Measurements from ENCODE around the gene HPN. TPM values are rescaled to one million over a fixed set of nuclear protein-coding genes. Genes with fewer than 3 reads are reported as not detected.

The HPN gene
- polyA plus RNA-seq, 1 experiment, result not detected

DNA sequence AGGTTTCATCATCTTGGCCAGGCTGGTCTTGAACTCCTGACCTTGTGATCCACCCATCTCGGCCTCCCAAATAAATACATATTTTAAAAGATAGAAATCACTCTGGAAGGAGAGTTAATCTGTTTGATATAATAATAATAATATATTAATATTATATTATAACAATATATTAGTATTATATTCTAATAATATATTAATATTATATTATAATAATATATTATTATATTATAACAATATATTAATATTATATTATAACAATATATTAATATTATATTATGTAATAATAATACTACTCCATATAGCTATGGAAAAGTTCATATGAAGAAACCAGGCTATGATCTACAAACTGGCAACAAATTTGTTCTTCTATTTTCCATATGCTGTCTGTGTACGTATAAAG, 16.8 kb downstream of the HPN start:
- Histone ChIP-seq H3K4me3 (ENCODE audit: low read depth, low read length) (no peak overlapping the region), H3K27ac (ENCODE audit: low read depth, low read length) (no peak overlapping the region), H3K9me3 (ENCODE audit: control insufficient read depth, insufficient read depth, low read length) (no peaks in the 10 kb centered on the region), H3K27me3 (ENCODE audit: control insufficient read depth, insufficient read depth, low read length) (peaks cover 9% of the 10 kb centered on the region)
- DNase-seq (ENCODE audit: low read depth, low spot score), result no peak
- TF ChIP-seq, protein P1, sequence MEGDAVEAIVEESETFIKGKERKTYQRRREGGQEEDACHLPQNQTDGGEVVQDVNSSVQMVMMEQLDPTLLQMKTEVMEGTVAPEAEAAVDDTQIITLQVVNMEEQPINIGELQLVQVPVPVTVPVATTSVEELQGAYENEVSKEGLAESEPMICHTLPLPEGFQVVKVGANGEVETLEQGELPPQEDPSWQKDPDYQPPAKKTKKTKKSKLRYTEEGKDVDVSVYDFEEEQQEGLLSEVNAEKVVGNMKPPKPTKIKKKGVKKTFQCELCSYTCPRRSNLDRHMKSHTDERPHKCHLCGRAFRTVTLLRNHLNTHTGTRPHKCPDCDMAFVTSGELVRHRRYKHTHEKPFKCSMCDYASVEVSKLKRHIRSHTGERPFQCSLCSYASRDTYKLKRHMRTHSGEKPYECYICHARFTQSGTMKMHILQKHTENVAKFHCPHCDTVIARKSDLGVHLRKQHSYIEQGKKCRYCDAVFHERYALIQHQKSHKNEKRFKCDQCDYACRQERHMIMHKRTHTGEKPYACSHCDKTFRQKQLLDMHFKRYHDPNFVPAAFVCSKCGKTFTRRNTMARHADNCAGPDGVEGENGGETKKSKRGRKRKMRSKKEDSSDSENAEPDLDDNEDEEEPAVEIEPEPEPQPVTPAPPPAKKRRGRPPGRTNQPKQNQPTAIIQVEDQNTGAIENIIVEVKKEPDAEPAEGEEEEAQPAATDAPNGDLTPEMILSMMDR (IDR thresholded peaks at IDR 0.05; ENCODE audit: low read depth, low read length), result no peak
- POLR2A ChIA-PET, result no interaction called here
- CTCF ChIA-PET, result interaction anchor here (0.7 to 1.7 kb wide), 6 partner anchors 9 to 78 kb away, joined by 3 to 17 read pairs (median 4); no protein-coding TSS in a partner anchor

DNA sequence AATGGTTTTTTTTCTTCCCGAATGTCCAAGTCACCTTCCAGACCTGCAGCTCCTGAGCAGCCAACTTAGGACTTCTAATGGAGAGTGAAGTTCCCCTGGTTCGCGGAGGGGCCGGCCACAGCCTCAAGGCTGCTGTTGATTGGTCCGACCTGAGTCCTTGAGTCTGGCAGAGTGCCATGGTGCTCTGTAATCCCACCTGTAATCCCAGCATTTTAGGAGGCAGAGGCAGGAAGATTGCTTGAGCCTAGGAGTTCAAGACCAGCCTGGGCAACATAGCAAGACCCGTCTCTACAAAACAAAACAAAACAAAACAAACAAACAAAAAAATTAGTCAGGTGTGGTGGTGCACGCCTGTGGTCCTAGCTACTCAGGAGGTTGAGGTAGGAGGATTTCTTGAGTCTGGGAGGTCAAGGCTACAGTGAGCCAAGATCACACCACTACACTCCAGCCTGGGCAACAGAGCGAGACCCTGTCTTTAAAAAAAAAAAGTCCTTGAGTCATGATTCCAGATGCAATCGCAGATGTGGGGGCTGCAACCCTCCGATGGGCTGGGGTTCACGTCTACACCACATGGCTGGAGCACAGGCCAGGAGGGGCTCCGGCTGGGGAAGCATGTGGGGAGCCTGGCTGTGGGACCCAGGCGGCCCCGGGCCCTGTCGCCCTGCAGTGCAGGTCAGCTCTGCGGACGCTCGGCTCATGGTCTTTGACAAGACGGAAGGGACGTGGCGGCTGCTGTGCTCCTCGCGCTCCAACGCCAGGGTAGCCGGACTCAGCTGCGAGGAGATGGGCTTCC, 17.7 kb downstream of the HPN start:
- Histone ChIP-seq H3K27me3 (ENCODE audit: control insufficient read depth, insufficient read depth, low read length) (peaks cover 9% of the 10 kb centered on the region), H3K4me3 (ENCODE audit: low read depth, low read length) (no peak overlapping the region), H3K9me3 (ENCODE audit: control insufficient read depth, insufficient read depth, low read length) (no peaks in the 10 kb centered on the region), H3K27ac (ENCODE audit: low read depth, low read length) (no peak overlapping the region)
- ChIA-PET POLR2A (no interaction called here), CTCF (interaction anchor here (0.7 to 1.7 kb wide), 4 partner anchors 8 to 77 kb away, joined by 3 to 17 read pairs (median 6); no protein-coding TSS in a partner anchor)
- no peak for DNase-seq (ENCODE audit: low read depth, low spot score)
- TF ChIP-seq, protein P1 (IDR thresholded peaks at IDR 0.05; ENCODE audit: low read depth, low read length), result no peak

DNA sequence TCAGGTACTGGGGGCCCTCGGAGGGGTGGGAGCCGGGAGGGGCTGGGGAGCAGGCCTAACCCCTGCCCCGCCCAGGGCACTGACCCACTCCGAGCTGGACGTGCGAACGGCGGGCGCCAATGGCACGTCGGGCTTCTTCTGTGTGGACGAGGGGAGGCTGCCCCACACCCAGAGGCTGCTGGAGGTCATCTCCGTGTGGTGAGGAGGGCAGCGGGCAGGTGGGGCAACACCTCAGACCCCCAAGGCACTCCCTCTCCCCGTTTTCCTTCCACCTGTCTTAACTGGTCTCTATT, 18.2 kb downstream of the HPN start:
- Histone ChIP-seq H3K27ac (ENCODE audit: low read depth, low read length) (no peak overlapping the region), H3K9me3 (ENCODE audit: control insufficient read depth, insufficient read depth, low read length) (no peaks in the 10 kb centered on the region), H3K4me3 (ENCODE audit: low read depth, low read length) (no peak overlapping the region), H3K27me3 (ENCODE audit: control insufficient read depth, insufficient read depth, low read length) (peaks cover 9% of the 10 kb centered on the region)
- ChIA-PET POLR2A (no interaction called here), CTCF (no interaction called here)
- no peak for DNase-seq (ENCODE audit: low read depth, low spot score)
- TF ChIP-seq, protein P1 (IDR thresholded peaks at IDR 0.05; ENCODE audit: low read depth, low read length), result no peak

DNA sequence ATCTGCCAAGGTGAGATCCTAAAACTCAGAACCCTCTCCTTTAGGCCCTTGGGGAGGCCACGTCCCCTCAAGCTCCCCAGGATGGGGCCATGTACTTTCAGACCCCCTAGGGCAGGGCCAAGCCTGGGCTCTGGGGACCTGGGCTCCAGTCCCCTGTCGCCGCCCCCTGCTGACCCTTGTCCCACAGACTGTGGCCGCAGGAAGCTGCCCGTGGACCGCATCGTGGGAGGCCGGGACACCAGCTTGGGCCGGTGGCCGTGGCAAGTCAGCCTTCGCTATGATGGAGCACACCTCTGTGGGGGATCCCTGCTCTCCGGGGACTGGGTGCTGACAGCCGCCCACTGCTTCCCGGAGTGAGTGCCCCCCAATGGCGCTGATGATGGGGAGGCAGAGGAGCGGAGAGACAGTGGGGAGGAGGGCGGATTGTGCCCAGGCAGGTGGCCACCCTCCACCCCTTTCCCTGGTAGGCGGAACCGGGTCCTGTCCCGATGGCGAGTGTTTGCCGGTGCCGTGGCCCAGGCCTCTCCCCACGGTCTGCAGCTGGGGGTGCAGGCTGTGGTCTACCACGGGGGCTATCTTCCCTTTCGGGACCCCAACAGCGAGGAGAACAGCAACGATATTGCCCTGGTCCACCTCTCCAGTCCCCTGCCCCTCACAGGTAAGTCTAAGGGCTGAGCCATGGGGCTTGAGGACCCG, 18.8 kb downstream of the HPN start:
- no peak overlapping the region for H3K4me3 ChIP-seq (ENCODE audit: low read depth, low read length)
- no peak overlapping the region for H3K27ac ChIP-seq (ENCODE audit: low read depth, low read length)
- ChIA-PET POLR2A (no interaction called here), CTCF (no interaction called here)
- H3K9me3 ChIP-seq (ENCODE audit: control insufficient read depth, insufficient read depth, low read length), result no peaks in the 10 kb centered on the region
- TF ChIP-seq, protein P1 (IDR thresholded peaks at IDR 0.05; ENCODE audit: low read depth, low read length), result no peak
- DNase-seq (ENCODE audit: low read depth, low spot score), result no peak
- peaks cover 5% of the 10 kb centered on the region for H3K27me3 ChIP-seq (ENCODE audit: control insufficient read depth, insufficient read depth, low read length)
